SK-MEL-5 (cell line): ENCODE data around the gene GTF2H2C. TPM values are rescaled to one million over a fixed set of nuclear protein-coding genes. Genes with fewer than 3 reads are reported as not detected.
"Not testable (repeated sequence)": the region's sequence is repeated elsewhere in the genome, so short reads cannot be mapped to it uniquely, and the experiment has no call there.

Source experiments
- DNase-seq: peaks from one replicate; pipeline ENCODE4 v3.0.0-alpha.2; 2016; ENCODE audit warnings: low read depth, low spot score
- in situ Hi-C: cut with HindIII; loops from 2 replicates; pipeline ENCODE4 v1.10.0; 2016; ENCODE audit warnings: low sequenced_read_pairs, high pct_unique_total_duplicates, low pct_unique_long_range_greater_than_20kb
- small RNA-seq, 2 experiments: library from RNA; depleted of rRNA; stranded (forward); fragments of <200 nt; gene quantifications; one replicate each; pipeline ENCODE3, GENCODE V24; 2014
- total RNA-seq: library from RNA; depleted of rRNA; stranded (reverse); fragments of >200 nt; shearing (Covaris generic); gene quantifications from 2 replicates; pipeline ENCODE4 v1.2.3, GENCODE V29; 2014; rRNA removed

GTF2H2C gene
- total RNA-seq, 1 experiment from 2014 or later = 55.9 TPM

- DNase-seq, in situ Hi-C loops: not testable (repeated sequence)
Measured at GRCh38 chr5:69542838-69543618, 17.0 kb upstream of the GTF2H2C start.

- DNase-seq, in situ Hi-C loops: not testable (repeated sequence)
Measured at GRCh38 chr5:69544602-69545001, 15.4 kb upstream of the GTF2H2C start.

GRCh38 chr5:69560587-69561431 lies 818 bp downstream of the GTF2H2C start:
- DNase-seq, in situ Hi-C loops: not testable (repeated sequence)

- in situ Hi-C loops = not testable (repeated sequence)
Measured at GRCh38 chr5:69566172-69566571, 6.2 kb downstream of the GTF2H2C start.

GRCh38 chr5:69568072-69568471 lies 8.1 kb downstream of the GTF2H2C start:
- in situ Hi-C loops, DNase-seq: not testable (repeated sequence)

More at GRCh38 chr5:69566172-69566571, 6.2 kb downstream of the GTF2H2C start:
- DNase-seq = not testable (repeated sequence)

- DNase-seq, in situ Hi-C loops: not testable (repeated sequence)
Measured at GRCh38 chr5:69583356-69583755, 23.4 kb downstream of the GTF2H2C start.

GRCh38 chr5:69596114-69596840 lies 36.3 kb downstream of the GTF2H2C start:
- in situ Hi-C loops, DNase-seq: not testable (repeated sequence)

GRCh38 chr5:69601947-69602346 lies 42.0 kb downstream of the GTF2H2C start:
- DNase-seq, in situ Hi-C loops: not testable (repeated sequence)

GRCh38 chr5:69606839-69607238 lies 46.8 kb downstream of the GTF2H2C start:
- in situ Hi-C loops, DNase-seq: not testable (repeated sequence)

- in situ Hi-C loops, DNase-seq: not testable (repeated sequence)
Measured at GRCh38 chr5:69607750-69608149, 47.8 kb downstream of the GTF2H2C start.

- DNase-seq, in situ Hi-C loops: not testable (repeated sequence)
Measured at GRCh38 chr5:69608861-69609496, 49.0 kb downstream of the GTF2H2C start.

- DNase-seq, in situ Hi-C loops: not testable (repeated sequence)
Measured at GRCh38 chr5:69614843-69615242, 54.9 kb downstream of the GTF2H2C start.

- in situ Hi-C loops, DNase-seq: not testable (repeated sequence)
Measured at GRCh38 chr5:69631879-69632278, 71.9 kb downstream of the GTF2H2C start.

Small RNA genes within 50 kb of the gene (small RNA-seq; reads per million reads assigned to genes)
- gene RNU6-724P = 0 reads per million in 2 experiments

Other genes with a start within 250 kb of the GTF2H2C start
- gene CCDC125, start 227.4 kb upstream of the GTF2H2C start, total RNA-seq = 2.0 and 2.7 TPM in 2 replicates
- 33.4 and 52.1 TPM in 2 replicates for gene AK6, start 190.7 kb upstream of the GTF2H2C start, total RNA-seq
- 253 and 264 TPM in 2 replicates for gene TAF9, start 190.7 kb upstream of the GTF2H2C start, total RNA-seq
- 24.6 and 25.1 TPM in 2 replicates for gene RAD17, start 190.4 kb upstream of the GTF2H2C start, total RNA-seq
- gene MARVELD2, start 145.1 kb upstream of the GTF2H2C start, total RNA-seq = 0.11 TPM in 1 of 2 replicates, not detected in the other
- gene OCLN, start 67.4 kb upstream of the GTF2H2C start, total RNA-seq = 10.9 and 11.9 TPM in 2 replicates